AG04450 (cell line): ENCODE data around the gene SLC12A7. TPM values are rescaled to one million over a fixed set of nuclear protein-coding genes. Genes with fewer than 3 reads are reported as not detected.

Source experiments
- CTCF ChIA-PET: fragments of 300-600, 350-600 bp; formaldehyde crosslinking; extraction: SDS; loops from one replicate; lab custom pipeline; 2022; ENCODE audit warnings: antibody characterized with exemption, inconsistent platforms; lab: Charles Lee
- POLR2A ChIA-PET: fragments of 350-600 bp; formaldehyde crosslinking; extraction: SDS; loops from one replicate; lab custom pipeline; 2021; ENCODE audit warnings: antibody characterized with exemption, inconsistent platforms; lab: Yijun Ruan, JAX
- DNase-seq: peaks from one replicate; pipeline ENCODE4 v3.0.0-alpha.2; 2011; ENCODE audit warnings: low read depth, low spot score
- H3K27ac ChIP-seq: one replicate; pipeline ENCODE4 v1.5.1; 2012; ENCODE audit warnings: low read depth, low read length, control low read depth
- H3K27me3 ChIP-seq: one replicate; pipeline ENCODE4 v1.6.0; 2012; ENCODE audit warnings: low read length; ENCODE audit not compliant: control insufficient read depth, insufficient read depth
- H3K4me3 ChIP-seq: 2 replicates; pipeline ENCODE4 v1.5.1; 2011; ENCODE audit warnings: mild to moderate bottlenecking, low read depth, low read length, control low read depth
- H3K9me3 ChIP-seq: 2 replicates; pipeline ENCODE4 v1.5.1; 2012; ENCODE audit warnings: low read length; ENCODE audit not compliant: control insufficient read depth, insufficient read depth
- CTCF ChIP-seq: IDR thresholded peaks from 2 replicates; pipeline ENCODE4 v1.5.1; 2011; ENCODE audit warnings: low read depth, low read length, control low read depth, inconsistent platforms
- polyA plus RNA-seq: library from polyadenylated mRNA; depleted of rRNA; stranded (reverse); fragments of >200 nt; gene quantifications from 2 replicates; pipeline ENCODE4 v1.2.3, GENCODE V29; 2011

The SLC12A7 gene
- polyA plus RNA-seq, 1 experiment = 0.56 TPM

- POLR2A ChIA-PET = no interaction called here
- H3K27me3 ChIP-seq = peaks cover 3% of the 10 kb centered on the region
- no peak for TF ChIP-seq CTCF
- H3K4me3 ChIP-seq = no peak overlapping the region
- CTCF ChIA-PET = no interaction called here
- no peak overlapping the region for H3K27ac ChIP-seq
- DNase-seq = no peak
- H3K9me3 ChIP-seq = peaks cover 22% of the 10 kb centered on the region; the same call in 1 of the 2 replicates
Measured at GRCh38 chr5:1091632-1092031, 20.2 kb downstream of the SLC12A7 start.

- Histone ChIP-seq H3K27me3 (peaks cover 3% of the 10 kb centered on the region), H3K27ac (no peak overlapping the region), H3K4me3 (no peak overlapping the region), H3K9me3 (peaks cover 33% of the 10 kb centered on the region)
- CTCF ChIA-PET = interaction anchor here (0.6 kb wide), 1 partner anchor 290 kb away, joined by 3 read pairs; no protein-coding TSS in a partner anchor
- no peak for DNase-seq
- POLR2A ChIA-PET = interaction anchor here (0.7 kb wide), 1 partner anchor 17 kb away, joined by 3 read pairs; no protein-coding TSS in a partner anchor
- TF ChIP-seq CTCF = no peak
Measured at GRCh38 chr5:1090538-1090937, 21.3 kb downstream of the SLC12A7 start.

GRCh38 chr5:1089621-1090040 lies 22.2 kb downstream of the SLC12A7 start:
- no peak for TF ChIP-seq CTCF
- POLR2A ChIA-PET = no interaction called here

GRCh38 chr5:1089146-1089545 lies 22.7 kb downstream of the SLC12A7 start:
- TF ChIP-seq CTCF = no peak
- Histone ChIP-seq H3K4me3 (no peak overlapping the region), H3K27me3 (peaks cover 3% of the 10 kb centered on the region), H3K9me3 (peaks cover 46% of the 10 kb centered on the region), H3K27ac (no peak overlapping the region)
- CTCF ChIA-PET = no interaction called here
- POLR2A ChIA-PET = no interaction called here
- no peak for DNase-seq

More at GRCh38 chr5:1089621-1090040, 22.2 kb downstream of the SLC12A7 start:
- H3K4me3 ChIP-seq = no peak overlapping the region
- H3K27me3 ChIP-seq = peaks cover 3% of the 10 kb centered on the region
- CTCF ChIA-PET = no interaction called here
- H3K9me3 ChIP-seq = peaks cover 41% of the 10 kb centered on the region
- no peak for DNase-seq
- no peak overlapping the region for H3K27ac ChIP-seq

GRCh38 chr5:1088726-1089125 lies 23.1 kb downstream of the SLC12A7 start:
- ChIA-PET CTCF (no interaction called here), POLR2A (no interaction called here)

More at GRCh38 chr5:1088726-1089125, 23.1 kb downstream of the SLC12A7 start:
- no peak overlapping the region for H3K4me3 ChIP-seq
- no peak for TF ChIP-seq CTCF
- no peak for DNase-seq
- peaks cover 50% of the 10 kb centered on the region for H3K9me3 ChIP-seq
- peaks cover 3% of the 10 kb centered on the region for H3K27me3 ChIP-seq
- H3K27ac ChIP-seq = no peak overlapping the region
